Astrocyte of the hippocampus (primary cell): Measurements from ENCODE around the gene AP3D1.
A peak's percentile ranks its signal among the peaks of the same experiment; 100 is the strongest.

Experiments
- DNase-seq: peaks from one replicate; pipeline ENCODE4 v3.0.0; 2011; ENCODE audit warnings: low read depth, low spot score

AP3D1 gene

GRCh38 chr19:2062389-2062729 is 89.0 kb downstream of the AP3D1 start:
- DNase-seq, result no peak

- DNase-seq, result peak; percentile 100
These were observed 89.6 kb downstream of the AP3D1 start for GRCh38 chr19:2061495-2062388.

- no peak for DNase-seq
These were observed 90.4 kb downstream of the AP3D1 start for GRCh38 chr19:2060884-2061494.

GRCh38 chr19:2059422-2060201 is 91.8 kb downstream of the AP3D1 start:
- peak; percentile 82 for DNase-seq

GRCh38 chr19:2058570-2059421 is 92.6 kb downstream of the AP3D1 start:
- DNase-seq, result no peak

GRCh38 chr19:2057484-2058469 is 93.6 kb downstream of the AP3D1 start:
- no peak for DNase-seq

GRCh38 chr19:2056837-2057192 is 94.6 kb downstream of the AP3D1 start:
- no peak for DNase-seq

GRCh38 chr19:2055931-2056836 is 95.2 kb downstream of the AP3D1 start:
- DNase-seq, result peak; percentile 53

- DNase-seq, result no peak
These were observed 96.6 kb downstream of the AP3D1 start for GRCh38 chr19:2054763-2055162.

GRCh38 chr19:2053601-2054389 is 97.6 kb downstream of the AP3D1 start:
- DNase-seq, result no peak

- DNase-seq, result no peak
These were observed 99.3 kb downstream of the AP3D1 start for GRCh38 chr19:2051773-2052704.

GRCh38 chr19:2050991-2051772 is 100.2 kb downstream of the AP3D1 start, which contains the start of gene MKNK2:
Gene MKNK2, minus strand, starts transcription at chr19:2051244. Its CDS starts 393 bp downstream, at chr19:2050851.
- DNase-seq, result peak; percentile 97
